T-helper 9 cell (primary cell): ENCODE measurements around the gene TMEM39B.
"Not testable (repeated sequence)": the region's sequence is repeated elsewhere in the genome, so short reads cannot be mapped to it uniquely, and the experiment has no call there.

Source experiments
- DNase-seq: peaks from one replicate; pipeline ENCODE4 v3.0.0-alpha.2; 2020
- total RNA-seq, 2 donors: gene quantifications; one replicate each; lab custom pipeline; 2026; lab: John Stamatoyannopoulos, UW

TMEM39B gene
- 8.7 to 15.0 reads per million in 2 donors for total RNA-seq

DNA sequence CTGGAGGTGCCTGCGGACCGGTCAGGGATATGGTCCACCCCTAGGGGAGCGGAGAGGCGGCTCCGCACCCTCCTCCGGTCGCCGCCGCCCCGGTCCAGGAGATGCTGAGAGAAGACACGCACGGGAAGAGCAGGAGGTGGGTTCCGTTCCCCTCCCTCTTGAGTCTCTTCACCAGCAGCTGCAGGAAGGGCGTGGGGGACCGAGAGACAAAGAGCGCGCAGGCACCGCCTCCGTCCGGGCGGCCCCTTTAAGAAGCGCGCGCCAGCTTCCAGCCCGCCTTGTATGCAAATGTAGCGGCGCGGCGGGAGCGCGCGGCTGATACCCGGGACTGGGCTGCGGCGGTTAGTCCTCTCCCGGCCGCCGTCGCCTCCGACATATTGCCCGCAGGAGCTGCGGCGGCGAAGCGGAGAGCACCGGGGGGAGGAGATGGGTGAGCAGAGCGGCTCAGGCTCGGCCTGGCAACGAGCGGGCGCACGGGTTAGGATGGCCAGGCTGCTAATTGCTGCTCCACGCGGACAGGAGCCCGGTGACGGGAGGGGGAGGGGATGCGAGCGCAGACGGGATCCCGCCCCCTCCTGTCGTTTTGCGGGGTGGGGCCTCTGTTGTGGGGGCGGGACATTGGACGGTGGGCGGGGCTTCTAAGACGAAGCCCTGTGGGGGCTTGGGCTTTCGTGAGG, at the start of gene TMEM39B:
TSS of gene TMEM39B (plus strand) at position 318 of the 677 bp plus-strand sequence. CDS start at position 427, 109 bp downstream.
- DNase-seq = peak; percentile 91

DNA sequence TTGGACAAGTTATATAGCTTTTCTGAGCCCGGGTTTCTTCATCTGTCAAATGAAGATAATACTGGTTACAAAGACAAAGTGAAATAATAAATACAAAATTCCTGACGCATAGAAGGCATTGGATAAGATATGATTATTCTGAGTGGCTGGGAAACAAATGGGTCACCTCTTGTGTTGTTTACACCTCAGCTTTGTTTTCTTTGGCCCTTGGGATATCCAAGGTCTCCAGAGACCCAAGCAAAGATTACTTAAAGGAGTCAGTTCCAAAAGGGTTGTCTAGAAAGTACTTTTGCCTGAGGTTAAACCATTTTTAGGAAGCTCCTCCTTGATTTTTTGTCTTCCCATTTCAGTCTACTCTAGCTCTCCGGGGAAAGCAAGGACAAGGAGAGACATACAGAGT, 49.4 kb upstream of the TMEM39B start:
- DNase-seq = no peak

DNA sequence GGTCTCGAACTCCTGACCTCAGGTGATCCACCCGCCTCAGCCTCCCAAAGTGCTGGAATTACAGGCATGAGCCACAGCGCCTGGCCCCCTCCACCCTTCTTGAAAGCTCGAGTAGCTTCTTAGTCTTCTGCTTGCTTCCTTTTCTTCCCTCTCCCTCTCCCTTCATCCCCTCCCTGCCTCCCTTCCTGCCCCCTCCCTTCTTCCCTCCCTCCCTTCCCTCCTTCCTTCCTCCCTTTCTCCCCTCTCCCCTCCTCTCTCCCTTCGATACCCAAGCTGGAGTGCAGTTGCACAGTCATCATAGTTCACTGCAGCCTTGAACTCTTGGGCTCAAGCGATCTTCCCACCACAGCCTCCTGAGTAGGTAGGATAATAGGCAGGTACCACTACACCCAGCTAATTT, 47.2 kb upstream of the TMEM39B start:
- no peak for DNase-seq

DNA sequence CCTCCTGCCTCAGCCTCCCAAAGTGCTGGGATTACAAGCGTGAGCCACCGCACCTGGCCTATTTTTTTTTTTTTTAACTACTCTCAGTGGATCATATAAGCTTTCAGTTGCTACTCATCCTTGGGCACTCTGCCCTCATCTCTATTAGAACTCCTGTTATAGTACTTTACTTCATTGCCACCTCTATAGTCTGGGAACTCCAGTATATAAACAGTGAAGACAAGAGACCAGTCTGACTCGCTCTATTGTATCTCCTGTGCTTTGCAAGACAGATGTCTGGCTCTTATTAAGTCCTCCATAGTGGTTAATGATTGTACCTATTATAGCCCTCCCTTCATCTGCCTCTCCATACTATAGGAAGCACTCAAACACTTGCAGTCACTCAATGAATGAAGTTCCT, 44.0 kb upstream of the TMEM39B start:
- DNase-seq = no peak

DNA sequence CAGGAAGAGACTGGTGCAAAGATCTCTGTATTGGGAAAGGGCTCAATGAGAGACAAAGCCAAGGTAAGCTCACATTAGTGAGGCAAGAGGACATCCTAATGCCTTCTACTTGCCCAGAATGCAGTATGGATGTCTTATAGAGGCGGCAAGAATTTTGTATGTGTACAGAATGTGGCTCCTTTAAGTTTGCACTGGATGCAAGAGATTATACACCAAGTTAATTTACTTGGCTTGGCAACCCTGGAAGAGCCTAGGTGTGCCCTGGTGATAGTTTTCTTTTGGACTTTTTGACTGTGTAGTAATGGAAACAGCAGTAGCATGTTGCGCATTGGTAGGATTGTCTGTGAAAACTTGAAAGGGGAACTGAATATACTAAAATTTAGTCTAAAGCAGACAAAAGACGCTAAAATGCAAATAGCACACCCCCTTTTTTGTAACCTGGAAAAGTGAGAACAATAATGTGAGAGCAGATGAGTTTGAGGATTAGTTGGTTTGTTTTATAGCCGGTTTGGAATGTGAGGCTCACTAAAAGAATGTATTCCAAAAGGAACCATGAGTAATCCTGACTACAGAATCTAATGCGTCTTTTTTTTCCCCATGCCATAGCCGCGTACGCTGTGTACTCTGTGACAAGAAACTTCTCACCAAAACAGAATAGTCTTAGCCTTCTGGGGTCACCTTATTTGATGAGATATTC, 41.0 kb upstream of the TMEM39B start:
- no peak for DNase-seq

DNA sequence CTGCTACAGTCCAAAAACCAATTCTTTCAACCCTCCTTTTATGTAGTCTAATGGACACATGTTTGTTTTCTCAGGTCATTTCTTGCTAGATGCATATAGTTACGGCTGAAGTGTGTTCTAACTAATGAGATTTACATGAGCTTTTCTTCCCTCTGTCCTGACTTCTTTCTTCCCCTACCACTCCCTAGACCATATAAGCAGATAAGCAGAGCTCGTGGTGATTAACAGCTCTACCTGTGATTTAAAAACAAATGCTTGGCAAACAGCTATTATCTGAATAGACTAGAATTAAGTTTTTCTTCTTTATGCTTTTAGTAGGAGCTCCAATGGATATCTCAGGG, 40.5 kb upstream of the TMEM39B start:
- DNase-seq = no peak

DNA sequence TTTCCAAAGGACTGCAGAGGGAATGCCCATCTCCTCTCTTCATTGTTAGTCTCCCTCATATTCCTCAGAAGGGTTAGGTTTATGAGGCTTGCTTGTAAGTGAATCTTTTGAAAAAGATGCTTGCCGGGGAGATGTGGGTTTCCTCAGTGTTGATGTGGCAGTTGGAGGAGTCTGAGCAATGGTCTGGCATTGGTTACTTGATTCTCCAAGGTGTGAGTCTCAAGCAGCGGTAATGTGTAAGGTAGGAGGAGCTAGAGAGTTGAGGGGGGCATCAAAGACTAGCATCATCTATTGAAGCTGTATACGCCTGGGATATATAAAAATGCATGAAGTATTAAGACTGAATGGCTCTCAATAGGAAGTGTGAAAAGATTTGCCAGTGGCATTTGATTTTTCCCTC, 37.6 kb upstream of the TMEM39B start:
- no peak for DNase-seq

DNA sequence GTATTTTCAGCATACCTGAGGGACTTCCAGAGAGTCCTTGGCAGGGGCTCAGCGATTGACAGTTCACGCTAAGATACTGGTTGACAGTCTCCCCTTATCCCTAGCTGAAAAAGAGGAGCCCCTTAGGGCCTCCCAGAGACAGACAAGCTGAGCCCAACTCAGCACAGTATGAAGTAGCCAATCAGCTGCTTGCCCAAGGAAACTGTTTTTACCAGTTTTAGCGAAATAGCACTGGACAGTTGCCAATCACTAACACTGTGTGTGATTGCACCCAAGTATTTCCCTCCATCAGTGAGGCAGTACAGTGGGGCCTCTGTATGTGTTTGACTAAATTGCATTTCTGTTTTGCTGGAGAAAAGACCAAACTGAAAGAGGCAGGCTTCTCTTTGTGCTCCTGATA, 32.0 kb upstream of the TMEM39B start:
- DNase-seq = no peak

DNA sequence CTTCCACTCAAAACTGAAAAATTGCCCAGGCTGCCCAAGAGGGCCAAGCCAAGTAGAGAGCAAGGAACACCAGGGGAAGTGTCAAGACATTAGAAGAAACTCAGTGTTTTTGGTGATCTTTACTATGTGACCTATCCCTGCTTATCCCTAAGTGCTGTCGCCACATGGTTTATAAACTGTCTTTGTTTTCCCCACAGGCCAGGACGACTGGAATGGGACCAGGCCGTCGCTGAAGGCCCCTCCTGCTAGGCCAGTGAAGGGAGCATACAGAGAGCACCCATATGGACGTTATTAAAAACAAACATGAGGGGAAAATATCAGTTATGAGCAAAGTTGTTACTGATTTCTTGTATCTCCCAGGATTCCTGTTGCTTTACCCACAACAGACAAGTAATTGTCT, 30.4 kb upstream of the TMEM39B start:
- DNase-seq = no peak

DNA sequence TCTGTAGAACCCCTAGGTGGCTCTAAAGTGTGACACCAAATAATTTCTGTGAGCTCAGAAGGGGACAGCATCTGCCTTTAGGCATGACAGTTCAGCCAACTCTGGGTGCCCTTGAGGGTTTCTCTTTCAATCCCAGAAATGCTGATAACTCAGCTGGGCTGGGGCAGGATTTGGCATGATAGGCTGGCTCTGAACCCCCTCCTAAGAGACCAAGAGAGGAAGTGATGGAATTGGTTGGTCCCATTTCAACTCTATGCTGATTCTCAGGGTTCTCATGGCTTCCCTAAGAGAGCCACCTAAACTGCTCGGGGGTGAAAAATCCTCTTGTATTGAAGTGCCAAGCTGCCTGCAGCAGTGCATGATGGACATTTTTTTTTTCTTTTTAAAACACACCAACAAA, 28.5 kb upstream of the TMEM39B start:
- no peak for DNase-seq

DNA sequence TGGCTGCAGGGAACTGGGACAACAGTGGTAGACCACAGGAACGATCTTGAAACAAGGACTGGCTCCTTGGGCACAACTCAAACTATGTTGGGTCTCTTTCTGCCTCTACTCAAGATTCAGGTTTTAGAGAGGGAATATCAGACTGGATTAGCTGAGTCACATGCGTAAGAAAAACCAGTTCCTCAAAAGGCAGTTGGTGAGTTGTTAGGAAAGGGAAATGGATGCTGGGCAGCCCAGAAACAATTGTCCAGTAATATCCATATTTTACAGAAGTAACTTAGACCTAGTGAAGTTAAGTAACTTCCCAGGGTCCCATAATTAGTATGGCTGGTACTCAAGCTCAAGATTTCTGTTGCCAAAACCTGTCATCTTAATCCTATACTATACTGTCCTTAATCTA, 27.0 kb upstream of the TMEM39B start:
- DNase-seq = no peak

DNA sequence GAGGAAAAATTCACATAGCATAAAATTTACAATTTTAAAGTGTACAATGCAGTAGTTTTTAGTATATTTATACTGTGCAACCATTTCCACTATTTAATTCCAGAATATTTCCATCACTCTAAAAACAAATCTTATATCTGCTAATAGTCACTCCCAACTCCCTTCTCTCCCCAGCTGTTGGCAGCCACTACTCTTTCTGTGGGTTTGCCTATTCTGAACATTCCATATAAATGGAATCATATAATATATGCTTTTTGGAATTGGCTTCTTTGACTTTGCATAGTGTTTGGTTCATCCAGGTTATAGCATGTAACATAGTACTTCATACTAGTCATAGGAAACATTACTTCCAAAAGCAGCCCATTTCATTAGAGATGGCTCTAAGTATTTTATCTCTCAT, 25.0 kb upstream of the TMEM39B start:
- DNase-seq = no peak

DNA sequence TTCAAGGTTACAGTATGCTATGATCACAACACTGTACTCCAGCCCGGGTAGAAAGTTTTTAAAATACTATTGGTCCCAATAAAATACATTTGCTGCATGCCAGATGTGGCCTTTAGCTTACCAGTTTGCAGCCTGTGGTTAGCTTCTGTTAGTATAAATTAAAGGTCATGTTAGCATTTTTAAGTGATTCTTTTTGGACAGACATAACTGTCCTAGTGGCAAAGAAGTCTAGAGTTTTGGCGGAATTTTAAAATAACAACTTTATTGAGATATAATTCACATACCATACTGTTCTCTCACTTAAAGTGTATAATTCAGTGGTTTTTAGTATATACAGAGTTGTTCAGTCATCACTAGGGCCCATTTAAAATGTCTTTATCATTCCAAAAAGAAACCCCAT, 24.3 kb upstream of the TMEM39B start:
- no peak for DNase-seq

DNA sequence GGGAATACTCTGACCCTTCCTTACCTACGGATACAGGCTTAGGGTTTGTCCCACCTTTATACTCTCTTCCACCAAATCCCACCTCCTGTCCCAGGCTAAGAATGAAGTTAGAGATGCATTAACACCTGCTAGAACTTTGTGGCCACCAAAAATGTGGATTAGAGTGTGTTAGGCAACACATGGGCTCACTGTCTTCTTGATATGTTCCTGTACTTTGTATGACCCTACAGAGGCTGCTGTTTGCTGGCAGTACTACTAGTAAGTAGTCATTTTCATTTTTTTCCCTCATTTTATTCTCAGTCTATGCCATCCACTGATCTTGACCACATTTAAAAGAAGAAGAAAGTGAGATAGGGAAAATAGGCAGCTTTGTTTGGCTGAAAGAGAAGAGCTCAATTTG, 21.0 kb upstream of the TMEM39B start:
- no peak for DNase-seq

DNA sequence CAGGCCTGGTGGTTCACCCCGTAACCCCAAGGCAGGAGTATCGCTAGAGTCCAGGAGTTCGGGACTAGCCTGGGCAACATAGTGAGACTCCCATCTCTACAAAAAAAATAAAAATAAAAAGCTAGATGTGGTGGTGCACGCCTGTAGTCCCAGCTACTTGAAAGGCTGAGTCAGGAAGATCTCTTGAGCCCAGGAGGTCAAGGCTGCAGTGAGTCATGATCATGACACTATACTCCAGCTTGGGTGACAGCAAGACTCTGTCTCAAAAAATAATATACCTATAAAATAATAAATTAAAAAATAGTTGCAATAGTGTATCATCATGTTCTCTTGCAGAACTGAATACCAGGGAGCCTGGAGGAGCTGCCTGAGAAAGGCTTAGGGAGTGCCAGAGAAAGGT, 19.9 kb upstream of the TMEM39B start:
- no peak for DNase-seq

DNA sequence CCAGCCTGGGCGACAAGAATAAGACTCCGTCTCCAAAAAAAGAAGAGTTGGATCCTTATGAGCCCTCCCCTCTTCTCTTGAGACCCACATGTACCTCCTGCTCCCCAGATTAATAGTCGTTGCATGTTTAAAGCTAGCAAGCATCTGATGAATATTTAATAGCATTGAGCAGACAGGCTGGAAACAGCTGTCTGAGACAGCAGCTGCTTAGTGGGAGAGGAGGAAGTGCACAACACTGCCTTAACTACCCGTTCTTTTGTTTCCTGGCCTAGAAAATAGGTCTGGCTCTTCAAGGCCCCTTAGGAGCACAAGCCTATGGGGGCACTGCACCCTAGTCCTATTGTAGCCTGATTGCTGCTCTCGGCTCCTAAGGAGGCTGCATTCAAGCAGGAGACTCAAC, 17.3 kb upstream of the TMEM39B start:
- DNase-seq = no peak

DNA sequence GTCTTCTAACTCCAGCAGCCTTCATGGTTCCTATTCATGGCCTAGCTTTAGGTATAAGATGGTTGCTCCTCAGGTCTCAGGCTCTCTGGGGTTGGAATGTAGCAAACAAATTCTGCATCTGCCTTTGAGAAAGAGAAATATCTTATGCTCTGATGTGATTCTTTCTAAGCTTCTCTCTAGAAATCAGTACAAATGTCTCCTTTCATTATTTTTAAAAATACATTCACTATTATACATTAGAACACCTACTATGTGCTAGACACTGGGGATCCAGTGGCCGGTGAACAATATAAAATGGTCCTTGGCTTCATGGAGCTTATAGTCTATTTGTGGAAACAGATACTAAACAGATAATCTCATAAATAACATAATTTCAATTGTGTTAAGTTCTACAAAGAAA, 16.1 kb upstream of the TMEM39B start:
- DNase-seq = no peak

DNA sequence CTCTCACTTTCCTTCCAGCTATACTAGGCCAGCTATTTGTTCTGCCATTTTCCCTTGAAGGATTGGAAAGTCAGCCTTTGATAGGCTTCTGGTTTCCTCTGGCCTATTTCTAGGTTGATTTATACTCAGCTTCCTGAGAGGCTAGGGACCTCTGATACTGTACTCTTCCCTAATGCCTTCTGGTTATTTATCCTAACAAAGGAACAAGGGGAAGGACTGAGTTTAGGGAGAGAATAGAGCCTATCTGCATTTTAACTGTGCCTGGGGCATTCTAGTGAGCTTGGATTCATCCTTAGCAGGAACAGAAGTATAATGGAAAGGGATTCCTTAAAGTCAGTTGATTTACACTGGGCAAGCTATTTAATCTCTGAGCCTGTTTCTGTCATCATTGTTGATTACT, 11.8 kb upstream of the TMEM39B start:
- no peak for DNase-seq

DNA sequence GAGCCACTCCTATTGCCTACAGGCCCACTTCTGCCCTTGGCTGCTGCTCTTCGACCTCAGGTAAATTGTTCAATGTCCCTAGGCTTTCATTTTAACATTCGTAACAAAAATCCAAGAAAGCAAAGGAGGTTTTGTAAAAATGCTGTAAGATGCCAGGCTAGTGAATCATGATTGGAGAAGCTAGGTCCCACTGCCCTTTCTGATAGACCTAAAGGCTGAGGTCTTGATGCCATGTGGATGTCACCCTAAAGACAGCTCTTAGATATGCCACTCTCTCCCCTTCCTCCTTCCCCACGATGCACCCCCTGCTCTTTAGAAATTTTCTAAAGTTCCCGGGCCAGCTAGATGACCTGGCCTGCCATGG, 9.9 kb upstream of the TMEM39B start:
- DNase-seq = no peak

DNA sequence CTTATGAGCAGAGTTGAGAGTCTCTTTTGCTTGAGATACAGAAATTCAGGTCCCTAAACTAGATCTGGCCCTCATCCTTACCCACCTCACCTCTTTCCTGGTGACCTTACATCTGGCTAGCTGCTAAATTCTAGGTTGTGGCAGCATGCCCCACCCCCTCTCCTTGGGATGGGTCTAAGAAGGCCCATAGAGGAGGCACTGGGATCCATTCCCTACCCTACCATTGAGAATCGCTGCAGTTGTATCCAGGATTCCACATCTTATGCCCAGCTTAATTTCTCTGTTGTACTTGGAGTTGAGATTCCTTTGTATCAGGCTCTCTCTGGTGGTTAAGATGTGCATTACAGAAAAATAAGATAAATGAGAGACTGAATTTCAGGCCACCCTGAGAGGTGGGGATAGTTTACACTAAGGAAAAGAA, 9.5 kb upstream of the TMEM39B start:
- no peak for DNase-seq

DNA sequence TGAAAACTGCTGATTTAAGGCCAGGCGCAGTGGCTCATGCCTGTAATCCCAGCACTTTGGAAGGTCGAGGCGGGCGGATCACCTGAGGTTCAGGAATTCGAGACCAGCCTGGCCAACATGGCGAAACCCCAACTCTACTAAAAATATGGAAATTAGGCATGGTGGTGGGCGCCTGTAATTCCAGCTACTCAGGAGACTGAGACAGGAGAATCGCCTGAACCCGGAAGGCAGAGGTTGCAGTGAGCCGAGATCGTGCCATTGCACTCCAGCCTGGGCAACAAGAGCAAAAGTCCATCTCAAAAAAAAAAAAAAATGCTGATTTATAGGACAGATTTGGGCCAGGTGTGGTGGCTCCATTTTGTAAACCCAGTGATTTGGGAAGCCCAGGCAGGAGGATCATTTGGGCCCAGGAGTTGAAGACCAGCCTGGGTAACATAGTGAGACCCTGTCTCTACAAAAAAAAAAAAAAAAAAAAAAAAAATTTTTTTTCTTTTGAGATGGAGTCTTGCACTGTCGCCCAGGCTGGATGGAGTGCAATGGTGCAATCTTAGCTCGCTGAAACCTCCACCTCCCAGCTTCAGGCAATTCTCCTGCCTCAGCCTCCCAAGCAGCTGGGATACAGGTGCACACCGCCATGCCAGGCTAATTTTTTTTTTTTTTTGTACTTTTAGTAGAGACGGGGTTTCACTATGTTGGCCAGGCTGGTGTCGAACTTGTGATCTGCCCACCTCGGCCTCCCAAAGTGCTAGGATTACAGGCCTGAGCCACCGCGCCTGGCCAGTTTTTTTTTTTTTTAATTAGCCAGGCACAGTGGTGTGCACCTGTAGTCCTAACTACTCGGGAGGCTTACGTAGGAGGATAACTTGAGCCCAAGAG, 6.9 kb upstream of the TMEM39B start:
- DNase-seq = not testable (repeated sequence)

DNA sequence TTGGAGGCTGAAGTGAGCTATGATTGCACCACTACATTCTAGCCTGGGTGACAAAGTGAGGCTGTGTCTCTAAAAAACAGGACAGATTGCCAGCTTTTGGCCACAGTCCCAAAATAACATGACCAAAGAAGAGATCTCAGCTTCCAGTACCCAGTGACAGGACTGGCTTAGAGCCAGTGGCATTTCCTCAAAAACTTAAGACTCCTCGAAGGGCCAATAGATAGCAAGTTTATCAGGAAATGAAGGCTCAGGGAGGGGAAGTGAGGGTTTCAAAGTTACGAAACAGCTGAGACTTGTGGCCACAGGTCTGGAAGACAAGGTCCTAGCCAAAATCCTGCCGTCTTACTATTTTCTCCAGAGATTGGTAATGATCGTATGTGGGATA, 6.3 kb upstream of the TMEM39B start:
- DNase-seq = no peak

DNA sequence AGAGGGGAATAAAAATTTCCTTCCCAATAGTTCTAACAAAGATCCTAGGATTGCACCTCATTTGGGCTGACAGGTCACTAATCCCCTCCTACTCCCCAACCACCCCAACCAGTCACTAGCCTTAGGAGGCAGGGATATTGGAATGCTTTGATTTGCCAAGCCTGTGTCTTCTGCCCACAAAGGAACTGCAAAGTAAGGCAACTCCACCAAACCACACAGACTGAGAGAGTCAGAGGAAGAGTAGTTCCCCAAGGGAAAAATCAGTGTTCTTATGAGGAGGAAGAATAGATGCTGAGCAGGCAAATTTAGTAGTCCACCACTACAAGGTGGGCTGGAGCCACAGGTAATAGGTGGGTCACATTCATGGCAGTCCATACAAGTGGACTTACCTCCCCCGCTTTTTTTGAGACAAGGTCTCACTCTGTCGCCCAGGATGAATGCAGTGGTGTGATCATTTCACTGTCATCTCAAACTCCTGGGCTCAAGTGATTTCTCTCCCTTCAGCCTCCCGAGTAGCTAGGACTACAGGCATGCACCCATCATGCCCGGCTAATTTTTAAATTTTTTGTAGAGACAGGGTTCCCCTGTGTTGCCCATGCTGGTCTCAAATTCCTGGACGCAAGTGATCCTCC, 3.7 kb upstream of the TMEM39B start:
- no peak for DNase-seq
